Subcutaneous abdominal adipose tissue (tissue), 5 donors: Measurements from ENCODE around the gene KISS1.

Source experiments
- H3K27ac ChIP-seq: one replicate; pipeline ENCODE4 v1.7.0; 2013; ENCODE audit warnings: low read depth, mild to moderate bottlenecking, inconsistent platforms, low read length, moderate library complexity
- H3K27me3 ChIP-seq, 5 donors: one replicate each; pipeline ENCODE4 v1.7.0; 2013; ENCODE audit warnings: low read length in 5 of 5, inconsistent platforms in 1 of 5; ENCODE audit not compliant: control insufficient read depth in 5 of 5, insufficient read depth in 4 of 5
- H3K36me3 ChIP-seq, 5 donors: one replicate each; pipeline ENCODE4 v1.7.0; 2013; ENCODE audit warnings: low read length in 5 of 5; ENCODE audit not compliant: control insufficient read depth in 5 of 5, insufficient read depth in 5 of 5
- H3K4me1 ChIP-seq, 5 donors: one replicate each; pipeline ENCODE4 v1.7.0; 2013; ENCODE audit warnings: low read length in 5 of 5, mild to moderate bottlenecking in 3 of 5, moderate library complexity in 1 of 5; ENCODE audit not compliant: control insufficient read depth in 5 of 5, insufficient read depth in 5 of 5
- H3K4me3 ChIP-seq, 5 donors: one replicate each; pipeline ENCODE4 v1.7.0; 2013; ENCODE audit warnings: low read length in 5 of 5, low read depth in 1 of 5
- H3K9ac ChIP-seq, 5 donors: one replicate each; pipeline ENCODE4 v1.7.0; 2013; ENCODE audit warnings: low read length in 5 of 5, mild to moderate bottlenecking in 4 of 5, moderate library complexity in 3 of 5
- H3K9me3 ChIP-seq, 5 donors: one replicate each; pipeline ENCODE4 v1.7.0; 2013; ENCODE audit warnings: low read length in 5 of 5; ENCODE audit not compliant: control insufficient read depth in 5 of 5
- donor health status: healthy.
- donor health status: healthy.
- donor health status: healthy.
- donor health status: healthy.
- donor health status: healthy.

Gene KISS1

GRCh38 chr1:204167730-204168129 is 28.6 kb downstream of the KISS1 start:
- Histone ChIP-seq H3K4me1 (peaks cover 0 to 3% (median 0%) of the 10 kb centered on the region in 5 donors), H3K4me3 (no peak overlapping the region), H3K9ac (no peak overlapping the region), H3K36me3 (no peaks in the 10 kb centered on the region), H3K27ac (no peak overlapping the region), H3K27me3 (peaks cover 6 to 8% (median 7%) of the 10 kb centered on the region in 5 donors), H3K9me3 (peaks cover 2 to 21% (median 15%) of the 10 kb centered on the region in 5 donors)

GRCh38 chr1:204166219-204166618 is 30.1 kb downstream of the KISS1 start, which contains the start of gene REN:
Gene REN, minus strand, starts transcription at chr1:204166337. Its CDS starts 44 bp downstream, at chr1:204166293.
- Histone ChIP-seq H3K9ac (no peak within 1 kb of the TSS), H3K27ac (no peak within 1 kb of the TSS), H3K36me3 (no peaks in the 10 kb centered on the region), H3K27me3 (peaks cover 13 to 15% (median 15%) of the 10 kb centered on the region in 5 donors), H3K4me1 (peaks cover 0 to 3% (median 0%) of the 10 kb centered on the region in 5 donors), H3K9me3 (peaks cover 2 to 21% (median 15%) of the 10 kb centered on the region in 5 donors), H3K4me3 (no peak within 1 kb of the TSS)

GRCh38 chr1:204162494-204163074 is 33.7 kb downstream of the KISS1 start:
- no peak overlapping the region for H3K27ac ChIP-seq
- no peaks in the 10 kb centered on the region for H3K9me3 ChIP-seq
- H3K36me3 ChIP-seq, result no peaks in the 10 kb centered on the region
- peaks cover 0 to 3% (median 0%) of the 10 kb centered on the region in 5 donors for H3K4me1 ChIP-seq
- no peak overlapping the region for H3K9ac ChIP-seq
- H3K4me3 ChIP-seq, result no peak overlapping the region
- peaks cover 15 to 26% (median 21%) of the 10 kb centered on the region in 5 donors for H3K27me3 ChIP-seq

GRCh38 chr1:204161609-204162493 is 34.4 kb downstream of the KISS1 start:
- no peaks in the 10 kb centered on the region for H3K36me3 ChIP-seq
- H3K4me1 ChIP-seq, result peaks cover 0 to 3% (median 2%) of the 10 kb centered on the region in 5 donors
- no peak overlapping the region for H3K27ac ChIP-seq
- no peak overlapping the region for H3K4me3 ChIP-seq
- H3K27me3 ChIP-seq, result peaks cover 15 to 26% (median 22%) of the 10 kb centered on the region in 5 donors
- H3K9me3 ChIP-seq, result no peaks in the 10 kb centered on the region
- H3K9ac ChIP-seq, result no peak overlapping the region

GRCh38 chr1:204157962-204158361 is 38.3 kb downstream of the KISS1 start:
- H3K4me3 ChIP-seq, result no peak overlapping the region
- no peaks in the 10 kb centered on the region for H3K36me3 ChIP-seq
- H3K27ac ChIP-seq, result no peak overlapping the region
- H3K9me3 ChIP-seq, result no peaks in the 10 kb centered on the region
- peaks cover 7 to 38% (median 29%) of the 10 kb centered on the region in 5 donors for H3K27me3 ChIP-seq
- peaks cover 0 to 4% (median 3%) of the 10 kb centered on the region in 5 donors for H3K4me1 ChIP-seq
- H3K9ac ChIP-seq, result no peak overlapping the region

GRCh38 chr1:204155881-204156280 is 40.4 kb downstream of the KISS1 start:
- Histone ChIP-seq H3K9ac (no peak overlapping the region), H3K4me3 (no peak overlapping the region), H3K4me1 (peaks cover 0 to 17% (median 12%) of the 10 kb centered on the region in 5 donors), H3K27me3 (peaks cover 0 to 36% (median 24%) of the 10 kb centered on the region in 5 donors), H3K9me3 (no peaks in the 10 kb centered on the region), H3K27ac (no peak overlapping the region), H3K36me3 (no peaks in the 10 kb centered on the region)

- Histone ChIP-seq H3K9me3 (no peaks in the 10 kb centered on the region), H3K4me1 (peaks cover 0 to 18% (median 14%) of the 10 kb centered on the region in 5 donors), H3K9ac (no peak overlapping the region), H3K4me3 (no peak overlapping the region), H3K27ac (no peak overlapping the region), H3K36me3 (no peaks in the 10 kb centered on the region), H3K27me3 (peaks cover 0 to 29% (median 18%) of the 10 kb centered on the region in 5 donors)
Observed at GRCh38 chr1:204154568-204155255, 41.6 kb downstream of the KISS1 start.

GRCh38 chr1:204153667-204154066 is 42.6 kb downstream of the KISS1 start:
- no peak overlapping the region for H3K4me3 ChIP-seq
- H3K4me1 ChIP-seq, result peaks cover 0 to 18% (median 14%) of the 10 kb centered on the region in 5 donors
- no peaks in the 10 kb centered on the region for H3K9me3 ChIP-seq
- H3K27me3 ChIP-seq, result peaks cover 0 to 29% (median 18%) of the 10 kb centered on the region in 5 donors
- H3K9ac ChIP-seq, result no peak overlapping the region
- H3K27ac ChIP-seq, result no peak overlapping the region
- no peaks in the 10 kb centered on the region for H3K36me3 ChIP-seq

GRCh38 chr1:204152310-204153044 is 43.8 kb downstream of the KISS1 start:
- Histone ChIP-seq H3K9ac (peak overlapping the region in 2 of 5 donors; percentile 4 to 57), H3K4me3 (peak overlapping the region in 4 of 5 donors; percentile 37 to 71 (median 55)), H3K27me3 (peaks cover 0 to 29% (median 18%) of the 10 kb centered on the region in 5 donors), H3K9me3 (no peaks in the 10 kb centered on the region), H3K27ac (no peak overlapping the region), H3K36me3 (no peaks in the 10 kb centered on the region), H3K4me1 (peaks cover 0 to 18% (median 14%) of the 10 kb centered on the region in 5 donors)
